ENCODE data around the gene RPL37A.
"Not testable (repeated sequence)": the region's sequence is repeated elsewhere in the genome, so short reads cannot be mapped to it uniquely, and the experiment has no call there.

Gene RPL37A

GRCh38 chr2:216516730-216517350, 18.2 kb downstream of the RPL37A start:
- DNase-seq: no peak

- DNase-seq: no peak
Measured at GRCh38 chr2:216517447-216518225, 19.0 kb downstream of the RPL37A start.

- DNase-seq: not testable (repeated sequence)
Measured at GRCh38 chr2:216518566-216519119, 20.0 kb downstream of the RPL37A start.

- DNase-seq: peak in 34 of 56 donors; percentile 1 to 79 (median 24)
Measured at GRCh38 chr2:216519154-216519762, 20.6 kb downstream of the RPL37A start.

GRCh38 chr2:216520112-216520511, 21.5 kb downstream of the RPL37A start:
- no peak for DNase-seq

- no peak for DNase-seq
Measured at GRCh38 chr2:216522892-216523502, 24.4 kb downstream of the RPL37A start.

- no peak for DNase-seq
Measured at GRCh38 chr2:216525972-216526371, 27.3 kb downstream of the RPL37A start.

- no peak for DNase-seq
Measured at GRCh38 chr2:216526939-216527338, 28.3 kb downstream of the RPL37A start.

GRCh38 chr2:216527600-216527999, 29.0 kb downstream of the RPL37A start:
- no peak for DNase-seq

- no peak for DNase-seq
Measured at GRCh38 chr2:216532562-216532961, 33.9 kb downstream of the RPL37A start.

GRCh38 chr2:216533609-216534008, 35.0 kb downstream of the RPL37A start:
- DNase-seq: no peak

GRCh38 chr2:216534809-216535208, 36.2 kb downstream of the RPL37A start:
- DNase-seq: no peak

GRCh38 chr2:216535454-216535995, 36.9 kb downstream of the RPL37A start:
- no peak for DNase-seq

- peak in 11 of 56 donors; percentile 3 to 21 (median 11) for DNase-seq
Measured at GRCh38 chr2:216536734-216537210, 38.1 kb downstream of the RPL37A start.

- no peak for DNase-seq
Measured at GRCh38 chr2:216537366-216537765, 38.7 kb downstream of the RPL37A start.

GRCh38 chr2:216538538-216538937, 39.9 kb downstream of the RPL37A start:
- DNase-seq: no peak

GRCh38 chr2:216539120-216539519, 40.5 kb downstream of the RPL37A start:
- no peak for DNase-seq

- no peak for DNase-seq
Measured at GRCh38 chr2:216539791-216540241, 41.2 kb downstream of the RPL37A start.

- peak in 1 of 56 donors; percentile 11 for DNase-seq
Measured at GRCh38 chr2:216540920-216541319, 42.3 kb downstream of the RPL37A start.

- no peak for DNase-seq
Measured at GRCh38 chr2:216541505-216541904, 42.9 kb downstream of the RPL37A start.

- DNase-seq: no peak
Measured at GRCh38 chr2:216545359-216545758, 46.7 kb downstream of the RPL37A start.

All from nucleus accumbens (tissue), 56 donors.